AG04450 (cell line): ENCODE data around the gene CCT8. TPM values are rescaled to one million over a fixed set of nuclear protein-coding genes. Genes with fewer than 3 reads are reported as not detected.

Experiments used
- CTCF ChIA-PET: fragments of 300-600, 350-600 bp; formaldehyde crosslinking; extraction: SDS; loops from one replicate; lab custom pipeline; 2022; ENCODE audit warnings: antibody characterized with exemption, inconsistent platforms; lab: Charles Lee
- POLR2A ChIA-PET: fragments of 350-600 bp; formaldehyde crosslinking; extraction: SDS; loops from one replicate; lab custom pipeline; 2021; ENCODE audit warnings: antibody characterized with exemption, inconsistent platforms; lab: Yijun Ruan, JAX
- DNase-seq: peaks from one replicate; pipeline ENCODE4 v3.0.0-alpha.2; 2011; ENCODE audit warnings: low read depth, low spot score
- H3K27ac ChIP-seq: one replicate; pipeline ENCODE4 v1.5.1; 2012; ENCODE audit warnings: low read depth, low read length, control low read depth
- H3K27me3 ChIP-seq: one replicate; pipeline ENCODE4 v1.6.0; 2012; ENCODE audit warnings: low read length; ENCODE audit not compliant: control insufficient read depth, insufficient read depth
- H3K4me3 ChIP-seq: 2 replicates; pipeline ENCODE4 v1.5.1; 2011; ENCODE audit warnings: mild to moderate bottlenecking, low read depth, low read length, control low read depth
- H3K9me3 ChIP-seq: 2 replicates; pipeline ENCODE4 v1.5.1; 2012; ENCODE audit warnings: low read length; ENCODE audit not compliant: control insufficient read depth, insufficient read depth
- CTCF ChIP-seq: IDR thresholded peaks from 2 replicates; pipeline ENCODE4 v1.5.1; 2011; ENCODE audit warnings: low read depth, low read length, control low read depth, inconsistent platforms
- polyA plus RNA-seq: library from polyadenylated mRNA; depleted of rRNA; stranded (reverse); fragments of >200 nt; gene quantifications from 2 replicates; pipeline ENCODE4 v1.2.3, GENCODE V29; 2011

CCT8 gene
- polyA plus RNA-seq, 1 experiment: 265 TPM

- no peak for TF ChIP-seq CTCF
- Histone ChIP-seq H3K9me3 (no peaks in the 10 kb centered on the region), H3K4me3 (no peak overlapping the region), H3K27ac (no peak overlapping the region), H3K27me3 (no peaks in the 10 kb centered on the region)
- POLR2A ChIA-PET: no interaction called here
- CTCF ChIA-PET: interaction anchor here (1.1 kb wide), 1 partner anchor 30 kb away, joined by 3 read pairs; no protein-coding TSS in a partner anchor
- no peak for DNase-seq
Measured at GRCh38 chr21:29056005-29056404, 17.4 kb downstream of the CCT8 start.

- Histone ChIP-seq H3K27ac (peak overlapping the region; percentile 11), H3K4me3 (no peak overlapping the region), H3K9me3 (no peaks in the 10 kb centered on the region), H3K27me3 (no peaks in the 10 kb centered on the region)
- ChIA-PET CTCF (no interaction called here), POLR2A (no interaction called here)
- TF ChIP-seq CTCF: no peak
- no peak for DNase-seq
Measured at GRCh38 chr21:29055080-29055479, 18.4 kb downstream of the CCT8 start.

DNA sequence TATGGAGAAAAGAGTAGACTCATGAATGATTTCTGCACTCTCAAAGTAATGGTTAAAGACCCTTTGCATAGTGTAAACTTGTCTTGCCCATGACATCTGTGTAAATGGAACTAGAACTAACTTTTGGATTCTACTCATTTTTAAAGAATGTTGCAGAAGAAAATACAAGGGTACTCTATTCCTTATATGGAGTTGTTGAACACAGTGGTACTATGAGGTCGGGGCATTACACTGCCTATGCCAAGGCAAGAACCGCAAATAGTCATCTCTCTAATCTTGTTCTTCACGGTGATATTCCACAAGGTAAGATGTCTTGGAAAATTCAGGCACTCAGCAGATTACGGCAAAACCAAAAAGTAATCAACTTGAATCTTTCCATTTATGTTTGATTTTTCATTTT lies 19.8 kb downstream of the CCT8 start:
- Histone ChIP-seq H3K4me3 (no peak overlapping the region), H3K27ac (peak overlapping the region; percentile 54), H3K9me3 (no peaks in the 10 kb centered on the region), H3K27me3 (no peaks in the 10 kb centered on the region)
- ChIA-PET CTCF (no interaction called here), POLR2A (no interaction called here)
- DNase-seq: peak; percentile 18
- TF ChIP-seq CTCF: no peak

DNA sequence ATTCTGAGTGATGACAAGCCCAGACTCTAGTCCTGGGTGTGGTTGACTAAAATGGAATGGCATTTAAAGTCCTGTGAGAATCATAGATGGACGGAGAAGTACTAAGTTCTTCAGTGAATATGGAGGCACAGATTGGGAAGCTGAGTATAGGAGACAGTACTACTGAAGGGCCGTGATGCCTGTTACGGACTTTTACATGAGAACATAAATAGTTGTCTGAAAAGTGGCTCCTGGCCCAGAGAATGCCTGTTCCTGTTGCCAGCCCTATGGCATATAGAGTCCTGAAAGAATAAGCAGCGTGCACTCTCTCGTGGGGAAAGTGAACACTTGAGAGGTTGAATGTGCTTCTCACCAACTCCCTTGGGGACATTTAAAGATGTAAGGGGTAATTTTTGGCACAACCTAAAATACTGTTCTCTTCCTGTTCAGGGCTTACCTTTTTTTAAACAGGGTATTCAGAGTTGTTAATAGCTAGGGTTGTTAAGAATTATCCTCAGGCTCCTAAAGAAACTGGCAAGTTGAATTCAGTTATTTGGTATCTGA lies 20.4 kb downstream of the CCT8 start:
- POLR2A ChIA-PET: no interaction called here
- Histone ChIP-seq H3K9me3 (no peaks in the 10 kb centered on the region), H3K27ac (peak overlapping the region; percentile 54), H3K4me3 (no peak overlapping the region), H3K27me3 (no peaks in the 10 kb centered on the region)
- no peak for TF ChIP-seq CTCF
- DNase-seq: no peak
- CTCF ChIA-PET: no interaction called here

- TF ChIP-seq CTCF: no peak
- Histone ChIP-seq H3K4me3 (no peak overlapping the region), H3K27me3 (no peaks in the 10 kb centered on the region), H3K9me3 (no peaks in the 10 kb centered on the region), H3K27ac (no peak overlapping the region)
- CTCF ChIA-PET: no interaction called here
- DNase-seq: no peak
- POLR2A ChIA-PET: no interaction called here
Measured at GRCh38 chr21:29052224-29052623, 21.2 kb downstream of the CCT8 start.
